Parathyroid adenoma (tissue), 2 donors: ENCODE results near the gene PDCD1LG2.

Experiments
- H2AFZ ChIP-seq: fragments of 300-600 bp; sonication (generic); one replicate; pipeline ENCODE4 v1.7.0; 2017; ENCODE audit warnings: antibody characterized with exemption, mild to moderate bottlenecking
- H3K27ac ChIP-seq: fragments of 300-600 bp; sonication (generic); one replicate; pipeline ENCODE4 v1.7.0; 2017
- H3K27me3 ChIP-seq: fragments of 300-600 bp; sonication (generic); one replicate; pipeline ENCODE4 v1.7.0; 2017; ENCODE audit warnings: low read length; ENCODE audit not compliant: control insufficient read depth, insufficient read depth
- H3K36me3 ChIP-seq: fragments of 300-600 bp; sonication (generic); one replicate; pipeline ENCODE4 v1.7.0; 2017; ENCODE audit warnings: low read length; ENCODE audit not compliant: control insufficient read depth, insufficient read depth
- H3K4me1 ChIP-seq: fragments of 300-600 bp; sonication (generic); one replicate; pipeline ENCODE4 v1.7.0; 2017; ENCODE audit warnings: control low read depth
- H3K4me2 ChIP-seq: fragments of 300-600 bp; sonication (generic); one replicate; pipeline ENCODE4 v1.7.0; 2017; ENCODE audit warnings: low read length
- H3K4me3 ChIP-seq: fragments of 300-600 bp; sonication (generic); one replicate; pipeline ENCODE4 v1.7.0; 2017; ENCODE audit warnings: low read depth, low read length
- H3K79me2 ChIP-seq: fragments of 300-600 bp; sonication (generic); one replicate; pipeline ENCODE4 v1.7.0; 2017; ENCODE audit warnings: control low read depth
- H3K9ac ChIP-seq: fragments of 300-600 bp; sonication (generic); one replicate; pipeline ENCODE4 v1.7.0; 2017; ENCODE audit warnings: mild to moderate bottlenecking
- H3K9me3 ChIP-seq: fragments of 300-600 bp; sonication (generic); one replicate; pipeline ENCODE4 v1.7.0; 2017; ENCODE audit warnings: low read length; ENCODE audit not compliant: control insufficient read depth
- CTCF ChIP-seq: fragments of 300-600 bp; sonication (generic); IDR thresholded peaks from one replicate; pipeline ENCODE4 v1.7.0; 2017; ENCODE audit warnings: antibody characterized with exemption, mild to moderate bottlenecking
- donor health status: primary hyperparathyroidism.

Gene PDCD1LG2

GRCh38 chr9:5480919-5481318, 29.4 kb upstream of the PDCD1LG2 start:
- H3K4me2 ChIP-seq = no peak overlapping the region

GRCh38 chr9:5481322-5482040, 28.9 kb upstream of the PDCD1LG2 start:
- Histone ChIP-seq H3K9me3 (no peaks in the 10 kb centered on the region), H2AFZ (no peak overlapping the region), H3K36me3 (no peaks in the 10 kb centered on the region), H3K4me1 (no peaks in the 10 kb centered on the region), H3K4me2 (no peak overlapping the region), H3K27ac (no peak overlapping the region), H3K4me3 (no peak overlapping the region), H3K9ac (no peak overlapping the region), H3K79me2 (no peaks in the 10 kb centered on the region), H3K27me3 (no peaks in the 10 kb centered on the region)
- no peak for TF ChIP-seq CTCF

More at GRCh38 chr9:5480919-5481318, 29.4 kb upstream of the PDCD1LG2 start:
- H3K4me3 ChIP-seq = no peak overlapping the region
- H3K4me1 ChIP-seq = no peaks in the 10 kb centered on the region
- H3K9ac ChIP-seq = no peak overlapping the region
- H3K79me2 ChIP-seq = no peaks in the 10 kb centered on the region
- no peaks in the 10 kb centered on the region for H3K27me3 ChIP-seq
- H3K27ac ChIP-seq = no peak overlapping the region
- no peaks in the 10 kb centered on the region for H3K36me3 ChIP-seq
- no peaks in the 10 kb centered on the region for H3K9me3 ChIP-seq
- TF ChIP-seq CTCF = no peak
- H2AFZ ChIP-seq = no peak overlapping the region

- H3K9me3 ChIP-seq = no peaks in the 10 kb centered on the region
- H3K36me3 ChIP-seq = no peaks in the 10 kb centered on the region
- H3K27ac ChIP-seq = no peak overlapping the region
- H3K4me2 ChIP-seq = no peak overlapping the region
- H3K9ac ChIP-seq = no peak overlapping the region
- no peak for TF ChIP-seq CTCF
- no peak overlapping the region for H3K4me3 ChIP-seq
- no peaks in the 10 kb centered on the region for H3K27me3 ChIP-seq
- H3K79me2 ChIP-seq = no peaks in the 10 kb centered on the region
- H3K4me1 ChIP-seq = no peaks in the 10 kb centered on the region
- H2AFZ ChIP-seq = no peak overlapping the region
Measured at GRCh38 chr9:5482194-5482593, 28.1 kb upstream of the PDCD1LG2 start.

- Histone ChIP-seq H2AFZ (no peak overlapping the region), H3K4me1 (no peaks in the 10 kb centered on the region), H3K4me2 (no peak overlapping the region), H3K9ac (no peak overlapping the region), H3K9me3 (no peaks in the 10 kb centered on the region), H3K36me3 (no peaks in the 10 kb centered on the region), H3K79me2 (no peaks in the 10 kb centered on the region), H3K4me3 (no peak overlapping the region), H3K27ac (no peak overlapping the region), H3K27me3 (no peaks in the 10 kb centered on the region)
- no peak for TF ChIP-seq CTCF
Measured at GRCh38 chr9:5483306-5483705, 27.0 kb upstream of the PDCD1LG2 start.
